ENCODE data around the gene SLC41A1. TPM values are rescaled to one million over a fixed set of nuclear protein-coding genes. Genes with fewer than 3 reads are reported as not detected.

SLC41A1 gene
- total RNA-seq, 1 donor from 2014 or later: 28.8 TPM

DNA sequence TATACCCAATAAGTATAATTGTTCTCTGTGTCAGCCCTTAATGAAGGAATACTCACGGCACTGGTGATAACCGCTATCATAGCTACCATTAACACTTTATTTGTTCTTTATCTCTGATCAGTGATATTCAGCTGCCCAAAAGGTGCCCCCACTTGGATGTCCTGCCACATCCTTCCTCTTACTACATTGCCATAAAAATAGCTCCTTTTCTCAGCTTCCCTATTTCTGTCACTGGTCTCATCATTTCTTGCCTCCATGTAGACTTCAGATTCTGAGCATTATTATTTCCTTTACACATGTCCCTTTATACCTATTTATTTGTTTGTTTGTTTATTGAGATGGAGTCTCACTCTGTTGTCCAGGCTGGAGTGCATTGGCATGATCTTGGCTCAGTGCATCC lies 35.0 kb downstream of the SLC41A1 start:
- DNase-seq (ENCODE audit: low spot score in 2 of 2): no peak
- Histone ChIP-seq H3K4me1 (peaks cover 5 to 11% of the 10 kb centered on the region in 2 donors), H3K4me3 (no peak overlapping the region), H3K9me3 (no peaks in the 10 kb centered on the region), H3K36me3 (no peaks in the 10 kb centered on the region), H3K27ac (no peak overlapping the region), H3K27me3 (no peaks in the 10 kb centered on the region)
- intact Hi-C loops (cut with DNase I): no loop called here
- TF ChIP-seq, protein P1, sequence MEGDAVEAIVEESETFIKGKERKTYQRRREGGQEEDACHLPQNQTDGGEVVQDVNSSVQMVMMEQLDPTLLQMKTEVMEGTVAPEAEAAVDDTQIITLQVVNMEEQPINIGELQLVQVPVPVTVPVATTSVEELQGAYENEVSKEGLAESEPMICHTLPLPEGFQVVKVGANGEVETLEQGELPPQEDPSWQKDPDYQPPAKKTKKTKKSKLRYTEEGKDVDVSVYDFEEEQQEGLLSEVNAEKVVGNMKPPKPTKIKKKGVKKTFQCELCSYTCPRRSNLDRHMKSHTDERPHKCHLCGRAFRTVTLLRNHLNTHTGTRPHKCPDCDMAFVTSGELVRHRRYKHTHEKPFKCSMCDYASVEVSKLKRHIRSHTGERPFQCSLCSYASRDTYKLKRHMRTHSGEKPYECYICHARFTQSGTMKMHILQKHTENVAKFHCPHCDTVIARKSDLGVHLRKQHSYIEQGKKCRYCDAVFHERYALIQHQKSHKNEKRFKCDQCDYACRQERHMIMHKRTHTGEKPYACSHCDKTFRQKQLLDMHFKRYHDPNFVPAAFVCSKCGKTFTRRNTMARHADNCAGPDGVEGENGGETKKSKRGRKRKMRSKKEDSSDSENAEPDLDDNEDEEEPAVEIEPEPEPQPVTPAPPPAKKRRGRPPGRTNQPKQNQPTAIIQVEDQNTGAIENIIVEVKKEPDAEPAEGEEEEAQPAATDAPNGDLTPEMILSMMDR (IDR thresholded peaks at IDR 0.05): no peak

DNA sequence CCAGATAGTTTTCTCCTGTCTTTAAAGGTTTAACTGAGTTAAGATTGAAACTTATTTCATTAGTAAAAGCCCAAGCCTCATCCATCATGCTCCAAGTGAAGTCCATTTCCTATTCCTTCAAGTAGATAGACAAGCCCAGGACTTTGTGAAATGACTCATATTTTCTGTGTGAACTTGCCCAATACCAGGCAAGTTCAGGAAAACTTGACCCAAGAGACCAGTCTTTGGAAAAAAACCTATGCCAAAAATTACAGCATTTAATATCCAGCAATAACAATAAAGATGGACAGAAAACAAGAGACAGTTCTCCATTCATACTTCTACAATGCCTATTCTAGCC lies 37.3 kb downstream of the SLC41A1 start:
- Histone ChIP-seq H3K4me1 (peaks cover 5 to 11% of the 10 kb centered on the region in 2 donors), H3K9me3 (no peaks in the 10 kb centered on the region), H3K36me3 (peaks cover 0 to 2% of the 10 kb centered on the region in 2 donors), H3K27ac (peak overlapping the region; percentile 82 to 90), H3K27me3 (no peaks in the 10 kb centered on the region), H3K4me3 (peak overlapping the region; percentile 77 to 93)
- DNase-seq (ENCODE audit: low spot score in 2 of 2): no peak
- intact Hi-C loops (cut with DNase I): loop anchor here (1.0 kb wide), 2 partner anchors 25 to 38 kb away; partner anchors contain the start of genes NUCKS1 and SLC41A1
- TF ChIP-seq, protein P1 (IDR thresholded peaks at IDR 0.05): no peak

DNA sequence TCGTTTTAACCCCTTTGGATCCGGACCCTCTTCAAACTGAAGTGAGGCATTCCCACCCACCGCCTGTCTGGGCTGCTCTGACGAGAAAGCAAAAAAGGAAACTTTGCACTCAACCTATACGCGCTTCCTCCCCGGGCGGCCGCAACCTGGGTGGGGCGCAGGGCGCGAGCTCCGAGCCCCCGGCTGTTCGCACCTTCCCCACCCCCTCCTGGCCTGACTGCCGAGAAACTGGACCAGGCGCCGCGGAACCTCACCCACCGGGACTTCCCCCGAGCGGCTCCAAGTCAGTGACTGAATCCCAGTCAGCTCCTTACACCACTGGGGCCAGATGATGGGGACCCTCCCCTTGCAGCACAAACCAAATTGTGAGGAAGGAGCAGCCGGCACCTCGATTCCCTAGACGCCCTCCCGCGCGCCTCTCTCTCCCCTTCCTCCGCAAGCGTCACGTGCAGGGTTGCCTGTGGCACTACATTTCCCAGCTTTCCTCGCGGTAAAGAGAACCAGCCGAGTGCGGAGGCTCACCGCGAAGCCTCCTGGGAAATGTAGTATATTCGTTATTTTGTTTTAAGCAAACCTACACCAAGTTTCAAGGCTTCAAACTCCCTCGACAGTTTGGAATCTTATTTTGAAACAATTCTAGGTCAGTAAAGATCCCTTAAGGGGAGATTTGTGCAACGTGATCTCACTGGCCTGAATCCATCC lies 37.8 kb downstream of the SLC41A1 start, which contains the start of gene RAB29:
TSS of gene RAB29 (minus strand) at position 468 of the 702 bp plus-strand sequence. CDS start 526 bp downstream, outside the sequence.
- Histone ChIP-seq H3K36me3 (peaks cover 0 to 8% of the 10 kb centered on the region in 2 donors), H3K4me3 (peak within 1 kb of the TSS; percentile 77 to 93), H3K9me3 (no peaks in the 10 kb centered on the region), H3K4me1 (peaks cover 5 to 11% of the 10 kb centered on the region in 2 donors), H3K27me3 (no peaks in the 10 kb centered on the region), H3K27ac (peak within 1 kb of the TSS; percentile 82 to 90)
- DNase-seq (ENCODE audit: low spot score in 2 of 2): peak; percentile 58 to 93
- intact Hi-C loops (cut with DNase I): loop anchor here (1.0 kb wide), 2 partner anchors 25 to 38 kb away; partner anchors contain the start of genes NUCKS1 and SLC41A1
- TF ChIP-seq, protein P1 (IDR thresholded peaks at IDR 0.05): no peak

DNA sequence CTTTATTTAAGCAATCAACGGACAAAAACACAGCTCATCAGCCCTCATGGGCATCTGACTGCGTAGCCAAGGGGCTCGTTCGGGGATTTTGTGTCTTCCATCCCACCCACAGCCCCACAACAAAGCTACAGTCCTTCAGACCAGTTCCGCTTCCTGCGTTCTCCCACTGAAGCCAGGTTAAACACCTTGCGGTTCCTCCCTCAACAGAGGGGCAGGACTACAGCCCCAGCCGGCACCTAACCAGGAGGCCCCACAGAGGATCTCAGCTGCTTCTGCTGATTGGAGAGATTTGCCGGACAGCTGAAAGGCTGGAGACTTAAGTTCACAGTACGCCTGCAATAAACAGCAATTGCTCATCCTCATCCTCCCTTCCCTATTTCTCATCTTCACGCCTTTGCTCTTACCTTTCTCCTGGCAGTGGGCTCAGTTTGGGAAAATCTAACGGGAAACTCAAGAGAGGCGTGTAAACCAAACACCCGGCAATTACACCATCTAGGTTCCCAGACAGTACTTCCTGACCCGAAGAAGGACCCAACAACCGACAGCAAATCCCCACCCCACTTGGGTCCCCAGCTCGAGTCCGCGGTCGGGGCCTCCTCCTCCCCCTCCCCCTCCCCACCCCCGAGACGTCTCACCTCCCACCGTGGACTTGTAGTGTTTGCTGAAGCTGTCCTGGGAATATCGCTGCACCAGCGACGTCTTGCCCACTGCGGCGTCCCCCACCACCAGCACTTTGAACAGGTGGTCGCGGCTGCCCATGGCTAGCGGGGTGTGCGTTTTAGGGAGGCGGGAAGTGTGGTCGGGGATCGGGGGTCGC lies 38.6 kb downstream of the SLC41A1 start:
- Histone ChIP-seq H3K4me3 (peak overlapping the region; percentile 77 to 93), H3K27me3 (no peaks in the 10 kb centered on the region), H3K9me3 (no peaks in the 10 kb centered on the region), H3K4me1 (peaks cover 5 to 11% of the 10 kb centered on the region in 2 donors), H3K36me3 (peaks cover 3 to 13% of the 10 kb centered on the region in 2 donors), H3K27ac (peak overlapping the region; percentile 82 to 90)
- DNase-seq (ENCODE audit: low spot score in 2 of 2): no peak
- TF ChIP-seq, protein P1 (IDR thresholded peaks at IDR 0.05): no peak
- intact Hi-C loops (cut with DNase I): loop anchor here (1.0 kb wide), 2 partner anchors 24 to 39 kb away; partner anchors contain the start of genes NUCKS1 and SLC41A1

DNA sequence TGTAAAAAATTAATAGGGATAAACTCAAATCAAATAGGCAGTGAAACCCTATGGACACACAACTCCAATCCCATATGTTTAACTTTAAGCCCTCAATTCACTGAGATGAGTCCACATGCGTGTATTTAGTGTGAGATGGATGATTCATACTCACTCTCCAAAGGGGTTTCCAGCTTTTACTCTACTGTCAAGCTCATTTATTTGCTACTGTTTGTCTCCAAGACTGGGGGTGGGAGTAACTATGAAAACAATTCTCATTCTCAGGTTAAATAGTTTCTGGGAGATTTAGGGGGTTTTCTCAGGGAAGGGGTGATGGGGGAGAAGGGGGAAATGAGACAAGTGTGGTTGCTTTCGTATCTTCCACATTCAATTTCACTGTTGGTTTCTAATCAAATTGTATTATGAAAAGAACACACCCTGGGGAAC lies 40.4 kb downstream of the SLC41A1 start:
- intact Hi-C loops (cut with DNase I): no loop called here
- Histone ChIP-seq H3K27ac (no peak overlapping the region), H3K9me3 (no peaks in the 10 kb centered on the region), H3K36me3 (peaks cover 3 to 18% of the 10 kb centered on the region in 2 donors), H3K4me3 (no peak overlapping the region), H3K27me3 (no peaks in the 10 kb centered on the region), H3K4me1 (peaks cover 5 to 11% of the 10 kb centered on the region in 2 donors)
- TF ChIP-seq, protein P1 (IDR thresholded peaks at IDR 0.05): no peak
- no peak for DNase-seq (ENCODE audit: low spot score in 2 of 2)

Data from ascending aorta (tissue), 2 donors.